Liver (tissue), 9 donors: ENCODE results near the gene RHEB. TPM values are rescaled to one million over a fixed set of nuclear protein-coding genes. Genes with fewer than 3 reads are reported as not detected.

Experiments
- DNase-seq: peaks from one replicate; pipeline ENCODE4 v3.0.0-alpha.2; 2017; ENCODE audit warnings: low spot score
- H3K27ac ChIP-seq, 2 donors: one replicate each; pipeline ENCODE4 v1.7.0; 2013; ENCODE audit warnings: inconsistent platforms in 2 of 2, low read length in 2 of 2, control low read depth in 1 of 2, low read depth in 1 of 2, mild to moderate bottlenecking in 1 of 2
- H3K27me3 ChIP-seq, 4 donors: one replicate each; pipeline versions ENCODE4 v1.6.1 to v1.7.0; 2013; ENCODE audit warnings: low read length in 3 of 4, inconsistent platforms in 1 of 4, mild to moderate bottlenecking in 1 of 4, moderate library complexity in 1 of 4; ENCODE audit not compliant: control insufficient read depth in 4 of 4, insufficient read depth in 4 of 4
- H3K36me3 ChIP-seq, 4 donors: one replicate each; pipeline versions ENCODE4 v1.6.1 to v1.7.0; 2013; ENCODE audit warnings: low read length in 3 of 4, mild to moderate bottlenecking in 3 of 4, low read depth in 1 of 4, moderate library complexity in 1 of 4; ENCODE audit not compliant: control insufficient read depth in 4 of 4, insufficient read depth in 3 of 4
- H3K4me1 ChIP-seq, 4 donors: one replicate each; pipeline versions ENCODE4 v1.6.1 to v1.7.0; 2013; ENCODE audit warnings: low read length in 3 of 4, mild to moderate bottlenecking in 3 of 4, moderate library complexity in 1 of 4; ENCODE audit not compliant: control insufficient read depth in 4 of 4, insufficient read depth in 4 of 4
- H3K4me3 ChIP-seq, 3 donors: one replicate each; pipeline versions ENCODE4 v1.6.1 to v1.7.0; 2013; ENCODE audit warnings: low read length in 3 of 3, control low read depth in 1 of 3, low read depth in 1 of 3, mild to moderate bottlenecking in 1 of 3
- H3K9ac ChIP-seq, 2 donors: one replicate each; pipeline ENCODE4 v1.7.0; 2013; ENCODE audit warnings: low read length in 2 of 2, mild to moderate bottlenecking in 2 of 2, moderate library complexity in 2 of 2, control low read depth in 1 of 2, low read depth in 1 of 2
- H3K9me3 ChIP-seq, 4 donors: one replicate each; pipeline versions ENCODE4 v1.6.1 to v1.7.0; 2013; ENCODE audit warnings: low read length in 3 of 4; ENCODE audit not compliant: control insufficient read depth in 4 of 4
- EGR1 ChIP-seq, 2 donors: IDR thresholded peaks; 2 replicates each; pipeline ENCODE4 v1.6.1; 2016 to 2018; ENCODE audit warnings: antibody characterized with exemption in 2 of 2, low read depth in 2 of 2
- FOXA1 ChIP-seq: IDR thresholded peaks from 2 replicates; pipeline ENCODE4 v1.6.1; 2016; ENCODE audit warnings: antibody characterized with exemption
- GABPA ChIP-seq, 2 donors: IDR thresholded peaks in 1 of 2; conservative IDR thresholded peaks in 1 of 2; 2 replicates each; pipeline ENCODE4 v1.6.1; 2016; ENCODE audit warnings: antibody characterized with exemption in 2 of 2, mild to moderate bottlenecking in 1 of 2, moderate library complexity in 1 of 2
- HNF4A ChIP-seq, 2 donors: conservative IDR thresholded peaks; 2 replicates each; pipeline ENCODE4 v1.6.1; 2016; ENCODE audit warnings: antibody characterized with exemption in 2 of 2, mild to moderate bottlenecking in 2 of 2
- HNF4G ChIP-seq: IDR thresholded peaks from 2 replicates; pipeline ENCODE4 v1.6.1; 2016; ENCODE audit warnings: antibody characterized with exemption
- JUND ChIP-seq, 2 donors: IDR thresholded peaks; 2 replicates each; pipeline ENCODE4 v1.6.1; 2016; ENCODE audit warnings: antibody characterized with exemption in 2 of 2
- RAD21 ChIP-seq, 2 donors: IDR thresholded peaks; 2 replicates each; pipeline ENCODE4 v1.6.1; 2016; ENCODE audit warnings: antibody characterized with exemption in 2 of 2, mild to moderate bottlenecking in 2 of 2
- RXRA ChIP-seq, 2 donors: IDR thresholded peaks; 2 replicates each; pipeline ENCODE4 v1.6.1; 2017 to 2018; ENCODE audit warnings: antibody characterized with exemption in 2 of 2, mild to moderate bottlenecking in 1 of 2
- YY1 ChIP-seq: IDR thresholded peaks from 2 replicates; pipeline ENCODE4 v1.6.1; 2016; ENCODE audit warnings: antibody characterized with exemption, mild to moderate bottlenecking
- WGBS: extraction: QIAGEN DNeasy Blood & Tissue Kit; methylation state at CpG from one replicate; pipeline ENCODE4 v1.1.7; 2013; 5-methylcytosine and 5-hydroxymethylcytosine counted together
- polyA plus RNA-seq, 2 donors: library from polyadenylated mRNA; stranded (reverse) in 1 of 2; unstranded in 1 of 2; fragments of 200-250 nt in 1 of 2; fragments of >200 nt in 1 of 2; fragmentation: Nextera tagmentation in 1 of 2; extraction: Ambion mirVana in 1 of 2; gene quantifications; one replicate each; pipeline versions ENCODE4 v1.2.1 to v1.2.3, GENCODE V29; 2013 to 2015
- total RNA-seq, 2 donors: library from RNA; depleted of rRNA; stranded (reverse); fragments of >200 nt; gene quantifications; one replicate each; pipeline ENCODE4 v1.2.3, GENCODE V29; 2014
- TF ChIP-seq, protein P1 (sequence below): IDR thresholded peaks from 2 replicates; pipeline ENCODE4 v1.6.1; 2016; ENCODE audit warnings: antibody characterized with exemption
- TF ChIP-seq, protein P2 (sequence below): fragments of 150-350 bp; IDR thresholded peaks from 2 replicates; pipeline ENCODE4 v1.5.1; 2017; ENCODE audit warnings: improper control_type of control experiment, low read depth, low read length; ENCODE audit not compliant: missing input control
- TF ChIP-seq, protein P3 (sequence below): IDR thresholded peaks from 2 replicates; pipeline ENCODE4 v1.6.1; 2016; ENCODE audit warnings: antibody characterized with exemption
- donor health status: healthy.
- donor health status: healthy.
- donor health status: healthy.
- donor health status: healthy.
- donor health status: healthy.

The RHEB gene
- total and polyA plus RNA-seq, 4 donors, result 29.5 to 59.0 (median 36.5) TPM

DNA sequence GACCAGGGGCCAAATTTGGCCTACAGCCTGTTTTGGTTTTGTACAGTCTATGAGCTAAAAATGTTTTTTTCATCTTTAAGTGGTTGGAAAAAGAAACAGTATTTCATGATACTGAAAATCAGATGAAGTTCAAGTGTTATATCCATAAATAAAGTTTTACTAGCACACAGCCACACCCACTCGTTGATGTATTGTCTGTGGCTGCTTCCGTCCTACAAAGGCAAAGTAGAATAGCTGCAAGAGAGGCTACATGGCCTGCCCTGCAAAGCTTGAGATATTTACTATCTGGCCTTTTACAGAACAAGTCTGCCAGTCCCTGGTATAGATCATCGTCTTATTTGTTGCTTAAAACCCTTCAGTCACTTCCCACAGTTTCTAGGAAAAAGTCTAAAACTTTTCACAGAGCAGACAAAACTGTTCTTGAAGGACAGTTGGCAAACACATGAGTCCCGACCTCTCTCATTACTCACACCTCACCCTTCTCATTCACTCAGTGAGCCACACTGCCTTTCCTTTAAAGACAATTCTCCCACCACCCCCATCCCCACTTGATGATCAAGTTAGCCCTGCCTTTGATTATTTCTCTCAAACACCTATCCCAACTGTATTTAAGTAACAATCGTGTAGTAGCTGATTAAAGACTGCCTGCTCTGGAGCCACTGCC is 9.9 kb downstream of the RHEB start:
- H3K9me3 ChIP-seq, result no peaks in the 10 kb centered on the region
- no peak overlapping the region for H3K4me3 ChIP-seq
- no peak overlapping the region for H3K27ac ChIP-seq
- H3K4me1 ChIP-seq, result peaks cover 1 to 8% (median 4%) of the 10 kb centered on the region in 4 donors
- WGBS, result 89% methylated on average over 5 of the region's 5 CpGs
- DNase-seq, result no peak
- no peaks in the 10 kb centered on the region for H3K36me3 ChIP-seq
- no peaks in the 10 kb centered on the region for H3K27me3 ChIP-seq
- TF ChIP-seq EGR1 (IDR thresholded peaks at IDR 0.05; ENCODE audit: low read depth in 2 of 2) (no peak), JUND (IDR thresholded peaks at IDR 0.05) (no peak), HNF4A (conservative IDR thresholded peaks at IDR 0.05) (no peak), GABPA (IDR thresholded peaks at IDR 0.05 in 1 of 2, conservative IDR thresholded peaks at IDR 0.05 in 1 of 2) (no peak), RXRA (IDR thresholded peaks at IDR 0.05) (no peak), HNF4G (no peak), YY1 (no peak)
- TF ChIP-seq, protein P1, sequence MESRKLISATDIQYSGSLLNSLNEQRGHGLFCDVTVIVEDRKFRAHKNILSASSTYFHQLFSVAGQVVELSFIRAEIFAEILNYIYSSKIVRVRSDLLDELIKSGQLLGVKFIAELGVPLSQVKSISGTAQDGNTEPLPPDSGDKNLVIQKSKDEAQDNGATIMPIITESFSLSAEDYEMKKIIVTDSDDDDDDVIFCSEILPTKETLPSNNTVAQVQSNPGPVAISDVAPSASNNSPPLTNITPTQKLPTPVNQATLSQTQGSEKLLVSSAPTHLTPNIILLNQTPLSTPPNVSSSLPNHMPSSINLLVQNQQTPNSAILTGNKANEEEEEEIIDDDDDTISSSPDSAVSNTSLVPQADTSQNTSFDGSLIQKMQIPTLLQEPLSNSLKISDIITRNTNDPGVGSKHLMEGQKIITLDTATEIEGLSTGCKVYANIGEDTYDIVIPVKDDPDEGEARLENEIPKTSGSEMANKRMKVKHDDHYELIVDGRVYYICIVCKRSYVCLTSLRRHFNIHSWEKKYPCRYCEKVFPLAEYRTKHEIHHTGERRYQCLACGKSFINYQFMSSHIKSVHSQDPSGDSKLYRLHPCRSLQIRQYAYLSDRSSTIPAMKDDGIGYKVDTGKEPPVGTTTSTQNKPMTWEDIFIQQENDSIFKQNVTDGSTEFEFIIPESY, result no peak
- TF ChIP-seq, protein P2, sequence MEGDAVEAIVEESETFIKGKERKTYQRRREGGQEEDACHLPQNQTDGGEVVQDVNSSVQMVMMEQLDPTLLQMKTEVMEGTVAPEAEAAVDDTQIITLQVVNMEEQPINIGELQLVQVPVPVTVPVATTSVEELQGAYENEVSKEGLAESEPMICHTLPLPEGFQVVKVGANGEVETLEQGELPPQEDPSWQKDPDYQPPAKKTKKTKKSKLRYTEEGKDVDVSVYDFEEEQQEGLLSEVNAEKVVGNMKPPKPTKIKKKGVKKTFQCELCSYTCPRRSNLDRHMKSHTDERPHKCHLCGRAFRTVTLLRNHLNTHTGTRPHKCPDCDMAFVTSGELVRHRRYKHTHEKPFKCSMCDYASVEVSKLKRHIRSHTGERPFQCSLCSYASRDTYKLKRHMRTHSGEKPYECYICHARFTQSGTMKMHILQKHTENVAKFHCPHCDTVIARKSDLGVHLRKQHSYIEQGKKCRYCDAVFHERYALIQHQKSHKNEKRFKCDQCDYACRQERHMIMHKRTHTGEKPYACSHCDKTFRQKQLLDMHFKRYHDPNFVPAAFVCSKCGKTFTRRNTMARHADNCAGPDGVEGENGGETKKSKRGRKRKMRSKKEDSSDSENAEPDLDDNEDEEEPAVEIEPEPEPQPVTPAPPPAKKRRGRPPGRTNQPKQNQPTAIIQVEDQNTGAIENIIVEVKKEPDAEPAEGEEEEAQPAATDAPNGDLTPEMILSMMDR, result no peak
- TF ChIP-seq, protein P3, sequence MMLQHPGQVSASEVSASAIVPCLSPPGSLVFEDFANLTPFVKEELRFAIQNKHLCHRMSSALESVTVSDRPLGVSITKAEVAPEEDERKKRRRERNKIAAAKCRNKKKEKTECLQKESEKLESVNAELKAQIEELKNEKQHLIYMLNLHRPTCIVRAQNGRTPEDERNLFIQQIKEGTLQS, result no peak
- no peak overlapping the region for H3K9ac ChIP-seq

DNA sequence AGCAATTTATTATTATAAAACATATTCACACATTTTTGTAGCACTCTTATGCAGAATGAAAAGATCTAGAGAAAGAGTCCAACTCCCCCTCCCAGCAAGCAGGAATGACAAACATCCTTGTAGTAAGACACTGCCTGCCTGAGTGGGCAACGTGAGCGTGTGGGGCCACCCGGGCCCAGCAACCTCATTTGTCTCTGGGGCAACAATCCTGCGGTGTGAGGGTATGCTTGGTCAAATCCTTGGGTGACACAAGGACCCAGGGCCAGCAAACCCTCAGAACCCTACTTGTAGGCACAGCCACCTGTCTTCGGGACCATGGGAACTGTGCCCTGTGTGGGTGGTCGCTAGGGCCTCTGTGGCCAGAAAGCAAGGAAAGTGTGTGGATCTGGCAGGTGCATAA is 10.7 kb downstream of the RHEB start:
- WGBS, result 94% methylated on average over 6 of the region's 6 CpGs
- H3K9me3 ChIP-seq, result no peaks in the 10 kb centered on the region
- H3K36me3 ChIP-seq, result no peaks in the 10 kb centered on the region
- TF ChIP-seq FOXA1, result no peak
- H3K4me3 ChIP-seq, result no peak overlapping the region
- no peak overlapping the region for H3K9ac ChIP-seq
- DNase-seq, result no peak
- H3K27me3 ChIP-seq, result no peaks in the 10 kb centered on the region
- peaks cover 1 to 15% (median 10%) of the 10 kb centered on the region in 4 donors for H3K4me1 ChIP-seq
- H3K27ac ChIP-seq, result no peak overlapping the region

DNA sequence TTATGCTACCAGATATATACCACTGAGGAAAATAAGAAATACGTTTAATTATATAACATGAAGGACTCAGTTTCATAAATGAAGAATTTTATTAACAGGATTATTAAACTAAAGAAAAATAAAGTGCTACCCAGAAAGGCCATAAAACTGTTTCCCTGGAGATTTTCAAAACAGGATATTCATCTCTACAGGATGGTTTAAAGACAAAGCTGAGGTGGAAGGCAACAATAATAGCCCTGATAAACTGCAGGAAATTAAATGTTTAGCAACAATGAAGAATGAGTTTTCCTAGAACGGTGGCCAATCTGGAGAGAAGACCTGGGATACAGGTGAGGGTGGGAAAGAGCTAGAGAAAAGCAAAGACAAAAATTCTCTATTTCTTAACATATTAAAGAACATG is 11.9 kb downstream of the RHEB start:
- no peak for TF ChIP-seq RAD21 (IDR thresholded peaks at IDR 0.05)
- Histone ChIP-seq H3K9me3 (no peaks in the 10 kb centered on the region), H3K4me1 (peaks cover 1 to 21% (median 16%) of the 10 kb centered on the region in 4 donors), H3K9ac (no peak overlapping the region), H3K4me3 (no peak overlapping the region), H3K27me3 (no peaks in the 10 kb centered on the region), H3K36me3 (no peaks in the 10 kb centered on the region), H3K27ac (no peak overlapping the region)
- 83% methylated on average over 2 of the region's 2 CpGs for WGBS
- no peak for DNase-seq
